Measurements from ENCODE around the gene SERF1A. TPM values are rescaled to one million over a fixed set of nuclear protein-coding genes. Genes with fewer than 3 reads are reported as not detected.
"Not testable (repeated sequence)": the region's sequence is repeated elsewhere in the genome, so short reads cannot be mapped to it uniquely, and the experiment has no call there.

The SERF1A gene
- polyA plus RNA-seq, 1 donor, result 14.6 TPM

DNA sequence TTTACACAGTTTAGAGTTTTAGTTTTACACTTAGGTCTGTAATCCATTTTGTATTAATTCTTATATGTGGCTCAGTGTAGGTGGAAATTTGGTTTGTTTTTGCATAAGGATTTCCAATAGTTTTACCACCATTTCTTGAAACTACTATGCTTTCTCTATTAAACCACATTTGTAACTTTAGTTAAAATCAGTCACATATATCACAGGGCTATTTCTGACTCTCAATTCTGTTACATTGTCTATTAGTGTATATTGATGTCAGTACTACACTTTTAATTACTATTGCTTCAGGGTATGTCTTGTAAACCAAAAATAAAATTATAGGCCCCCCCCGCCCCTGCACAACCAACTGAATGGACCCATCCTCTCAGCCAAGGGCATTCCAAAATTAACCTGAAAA lies 32.1 kb downstream of the SERF1A start:
- not testable (repeated sequence) for H3K4me1 ChIP-seq (ENCODE audit: control insufficient read depth, insufficient read depth, low read length); DNase-seq; H3K27ac ChIP-seq (ENCODE audit: low read length); H3K9me3 ChIP-seq (ENCODE audit: control insufficient read depth, low read depth, low read length); H3K4me3 ChIP-seq (ENCODE audit: low read length); H3K27me3 ChIP-seq (ENCODE audit: control insufficient read depth, insufficient read depth, low read length); H3K36me3 ChIP-seq (ENCODE audit: control insufficient read depth, insufficient read depth, low read length)
- no CpG with 5 or more reads among the region's 1 CpG for WGBS (ENCODE audit: insufficient coverage, low lambda C conversion rate)

DNA sequence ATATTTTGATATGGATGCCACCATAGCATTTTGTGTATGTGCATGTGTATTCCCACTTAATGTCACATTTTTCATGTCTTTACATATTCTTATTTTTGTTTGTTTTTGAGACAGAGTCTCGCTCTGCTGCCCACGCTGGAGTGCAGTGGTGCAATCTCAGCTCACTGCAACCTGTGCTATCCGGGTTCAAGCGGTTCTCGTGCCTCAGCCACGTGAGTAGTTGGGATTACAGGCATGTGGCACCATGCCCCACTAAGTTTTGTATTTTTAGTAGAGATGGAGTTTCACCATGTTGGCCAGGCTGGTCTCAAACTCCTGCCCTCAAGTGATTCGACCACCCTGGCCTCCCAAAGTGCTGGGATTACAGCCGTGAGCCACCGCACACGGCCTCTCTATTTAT lies 52.6 kb downstream of the SERF1A start:
- not testable (repeated sequence) for H3K27ac ChIP-seq (ENCODE audit: low read length); H3K36me3 ChIP-seq (ENCODE audit: control insufficient read depth, insufficient read depth, low read length); DNase-seq; H3K4me3 ChIP-seq (ENCODE audit: low read length); H3K4me1 ChIP-seq (ENCODE audit: control insufficient read depth, insufficient read depth, low read length); H3K9me3 ChIP-seq (ENCODE audit: control insufficient read depth, low read depth, low read length); H3K27me3 ChIP-seq (ENCODE audit: control insufficient read depth, insufficient read depth, low read length)
- no CpG with 5 or more reads among the region's 10 CpGs for WGBS (ENCODE audit: insufficient coverage, low lambda C conversion rate)

Other genes starting within 250 kb of the SERF1A start
- gene SMN1, start 24.4 kb downstream of the SERF1A start, polyA plus RNA-seq, result 52.7 TPM
- 29.3 TPM for gene NAIP, start 124.7 kb downstream of the SERF1A start, polyA plus RNA-seq
- 39.9 TPM for gene GTF2H2, start 167.0 kb downstream of the SERF1A start, polyA plus RNA-seq